GOT3 (cell line): ENCODE measurements around the gene ACOT9.
"Not testable (repeated sequence)": the region's sequence is repeated elsewhere in the genome, so short reads cannot be mapped to it uniquely, and the experiment has no call there.

Experiments used
- DNase-seq: peaks from one replicate; lab custom pipeline; 2025; ENCODE audit warnings: mixed read lengths; lab: John Stamatoyannopoulos, UW

Gene ACOT9, protein sequence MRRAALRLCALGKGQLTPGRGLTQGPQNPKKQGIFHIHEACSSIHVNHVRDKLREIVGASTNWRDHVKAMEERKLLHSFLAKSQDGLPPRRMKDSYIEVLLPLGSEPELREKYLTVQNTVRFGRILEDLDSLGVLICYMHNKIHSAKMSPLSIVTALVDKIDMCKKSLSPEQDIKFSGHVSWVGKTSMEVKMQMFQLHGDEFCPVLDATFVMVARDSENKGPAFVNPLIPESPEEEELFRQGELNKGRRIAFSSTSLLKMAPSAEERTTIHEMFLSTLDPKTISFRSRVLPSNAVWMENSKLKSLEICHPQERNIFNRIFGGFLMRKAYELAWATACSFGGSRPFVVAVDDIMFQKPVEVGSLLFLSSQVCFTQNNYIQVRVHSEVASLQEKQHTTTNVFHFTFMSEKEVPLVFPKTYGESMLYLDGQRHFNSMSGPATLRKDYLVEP

DNA sequence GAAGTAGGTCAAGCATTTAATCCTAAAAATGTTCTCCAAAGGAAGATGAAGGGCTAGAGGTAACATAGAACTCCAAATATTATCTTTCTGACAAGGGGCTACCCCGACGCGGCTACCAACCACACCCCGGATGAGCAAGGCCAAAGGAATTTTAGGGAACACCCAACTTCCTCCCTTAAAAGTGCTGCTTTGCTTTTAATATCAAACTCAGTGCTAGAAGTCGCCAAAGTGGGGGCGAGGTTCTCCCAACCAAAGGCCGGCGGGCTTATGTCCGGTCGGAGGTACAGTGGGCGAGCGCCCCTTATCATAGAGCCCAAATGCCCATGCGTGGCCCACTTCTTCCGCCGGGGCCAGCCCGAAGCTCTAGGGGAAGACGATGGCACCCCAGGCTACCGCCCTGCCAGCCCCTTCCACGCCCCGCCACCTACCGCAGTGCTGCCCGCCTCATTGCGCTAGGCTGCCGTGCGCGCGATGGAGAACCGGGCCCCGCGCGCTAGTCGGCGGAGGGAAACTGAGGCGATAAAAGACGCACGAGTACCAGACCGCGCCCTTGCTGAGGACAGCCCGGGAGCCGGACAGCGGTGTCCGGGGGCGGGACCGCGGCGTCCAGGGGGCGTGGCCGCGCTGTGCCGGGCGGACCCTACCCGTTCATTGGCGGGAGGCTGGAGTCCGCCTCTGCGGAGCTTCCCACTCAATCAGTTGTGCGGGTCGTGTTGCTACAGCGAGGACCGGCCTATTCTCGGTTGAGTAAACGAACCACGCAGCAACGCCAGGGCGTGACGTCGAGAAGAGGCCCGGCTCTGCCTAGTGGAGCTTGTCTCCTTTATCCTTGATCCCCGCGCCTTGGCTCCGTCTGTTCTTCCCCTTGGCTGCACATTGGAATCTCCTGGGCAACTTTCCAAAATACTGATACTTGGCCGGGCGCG lies at the start of gene ACOT9:
TSS of gene ACOT9 (minus strand) at position 580 of the 926 bp plus-strand sequence. CDS start at position 448, 132 bp downstream.
- DNase-seq = peak; percentile 60

DNA sequence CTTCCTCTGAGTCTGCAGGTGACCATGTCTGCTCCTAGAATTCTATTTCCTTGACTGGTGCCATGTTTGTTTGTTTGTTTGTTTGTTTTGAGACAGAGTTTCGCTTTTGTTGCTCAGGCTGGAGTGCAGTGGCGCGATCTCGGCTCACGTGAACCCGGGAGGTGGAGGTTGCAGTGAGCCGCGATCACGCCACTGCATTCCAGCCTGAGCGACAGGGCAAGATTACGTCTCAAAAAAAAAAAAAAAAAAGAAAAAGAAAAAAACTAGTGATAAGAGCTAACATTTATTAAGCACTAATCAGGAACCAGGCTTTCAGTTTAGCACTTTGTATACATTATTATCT lies 47.0 kb upstream of the ACOT9 start:
- DNase-seq = no peak

- no peak for DNase-seq
Observed at GRCh38 chrX:23789386-23790154, 46.5 kb upstream of the ACOT9 start.

GRCh38 chrX:23788946-23789345 lies 45.9 kb upstream of the ACOT9 start:
- DNase-seq = no peak

DNA sequence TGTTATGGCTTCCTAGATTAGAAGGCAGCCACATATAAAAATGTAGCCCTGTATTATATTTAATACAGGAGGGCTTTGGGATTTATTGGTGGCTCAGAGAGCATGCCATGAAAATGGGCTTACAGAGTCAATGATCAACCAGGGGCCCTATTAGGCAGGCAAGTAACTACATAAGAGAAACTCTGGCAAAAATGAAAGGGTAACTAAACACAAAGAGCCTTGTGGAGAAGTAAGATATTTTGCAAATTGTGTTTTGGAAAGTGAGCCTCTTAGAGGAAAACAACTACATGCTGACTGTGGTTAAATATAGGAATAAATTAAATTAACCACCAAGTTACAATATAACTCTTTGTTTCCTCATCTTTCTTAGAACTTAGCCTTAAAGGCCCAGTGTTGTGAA lies 45.4 kb upstream of the ACOT9 start:
- no peak for DNase-seq

DNA sequence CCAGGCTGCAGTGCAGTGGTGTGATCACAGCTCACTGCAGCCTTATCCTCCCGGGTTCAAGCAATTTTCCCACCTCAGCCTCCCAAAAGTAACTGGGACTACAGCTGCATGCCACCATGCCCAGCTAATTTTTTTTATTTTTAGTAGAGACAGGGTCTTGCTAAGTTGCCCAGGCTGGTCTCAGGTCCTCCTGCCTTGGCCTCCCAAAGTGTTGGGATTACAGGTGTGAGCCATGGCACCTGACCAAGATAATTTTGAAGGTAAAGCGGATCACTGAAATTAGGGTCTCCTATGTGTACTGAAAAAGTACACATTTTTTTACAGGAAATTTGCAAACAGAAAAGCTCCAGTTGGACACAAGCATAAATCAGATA lies 44.7 kb upstream of the ACOT9 start:
- no peak for DNase-seq

GRCh38 chrX:23786268-23786815 lies 43.3 kb upstream of the ACOT9 start:
- no peak for DNase-seq

DNA sequence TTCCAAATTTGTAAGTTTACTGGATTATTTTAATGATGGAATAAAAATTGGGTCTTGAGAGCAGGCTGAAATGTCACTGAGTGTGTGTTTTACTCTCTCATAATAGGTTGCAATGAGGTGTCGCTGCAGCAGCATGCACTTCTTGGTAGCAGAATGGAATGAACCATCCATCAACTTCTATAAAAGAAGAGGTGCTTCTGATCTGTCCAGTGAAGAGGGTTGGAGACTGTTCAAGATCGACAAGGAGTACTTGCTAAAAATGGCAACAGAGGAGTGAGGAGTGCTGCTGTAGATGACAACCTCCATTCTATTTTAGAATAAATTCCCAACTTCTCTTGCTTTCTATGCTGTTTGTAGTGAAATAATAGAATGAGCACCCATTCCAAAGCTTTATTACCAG lies 42.5 kb upstream of the ACOT9 start:
- no peak for DNase-seq

DNA sequence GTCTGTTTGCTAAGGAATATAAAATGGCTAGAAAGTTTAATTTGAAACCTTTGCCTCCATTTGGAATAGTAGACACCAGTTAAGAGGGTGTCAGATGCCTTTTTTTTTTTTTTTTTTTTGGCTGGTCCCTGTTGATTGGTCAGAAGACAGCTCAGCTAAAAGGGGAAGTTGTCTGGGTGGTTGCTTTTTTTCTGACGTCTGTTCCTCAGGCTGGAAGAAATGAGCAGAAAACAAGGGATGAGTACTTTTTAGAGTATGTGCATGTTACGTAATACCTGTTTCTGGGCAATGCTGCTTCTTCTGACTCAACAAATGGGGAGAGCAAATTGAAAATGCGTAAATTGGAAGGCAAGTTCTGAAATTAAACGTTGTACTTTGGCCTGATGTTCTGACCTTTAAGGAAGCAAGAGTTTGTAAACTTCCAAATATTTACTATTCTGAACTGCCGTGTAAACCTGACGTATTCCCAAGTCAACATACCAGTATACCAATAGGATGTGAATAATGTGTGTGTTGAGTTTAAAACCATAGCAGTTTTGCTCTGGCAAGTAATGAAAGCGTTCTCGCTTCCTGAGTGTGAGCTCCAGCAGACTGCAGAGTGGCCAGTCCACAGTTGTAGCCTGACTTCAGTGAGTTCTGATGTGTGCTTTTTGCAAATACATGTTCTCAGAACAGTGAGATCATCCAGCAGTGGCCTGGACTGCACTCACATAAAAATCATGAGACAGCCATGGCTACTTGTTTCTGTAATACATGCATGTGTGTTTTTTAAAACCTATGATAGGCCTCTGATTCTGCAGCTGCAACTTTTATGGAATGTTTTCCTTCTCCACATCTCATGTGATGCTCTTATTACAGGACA lies 41.6 kb upstream of the ACOT9 start:
- DNase-seq = peak; percentile 7

DNA sequence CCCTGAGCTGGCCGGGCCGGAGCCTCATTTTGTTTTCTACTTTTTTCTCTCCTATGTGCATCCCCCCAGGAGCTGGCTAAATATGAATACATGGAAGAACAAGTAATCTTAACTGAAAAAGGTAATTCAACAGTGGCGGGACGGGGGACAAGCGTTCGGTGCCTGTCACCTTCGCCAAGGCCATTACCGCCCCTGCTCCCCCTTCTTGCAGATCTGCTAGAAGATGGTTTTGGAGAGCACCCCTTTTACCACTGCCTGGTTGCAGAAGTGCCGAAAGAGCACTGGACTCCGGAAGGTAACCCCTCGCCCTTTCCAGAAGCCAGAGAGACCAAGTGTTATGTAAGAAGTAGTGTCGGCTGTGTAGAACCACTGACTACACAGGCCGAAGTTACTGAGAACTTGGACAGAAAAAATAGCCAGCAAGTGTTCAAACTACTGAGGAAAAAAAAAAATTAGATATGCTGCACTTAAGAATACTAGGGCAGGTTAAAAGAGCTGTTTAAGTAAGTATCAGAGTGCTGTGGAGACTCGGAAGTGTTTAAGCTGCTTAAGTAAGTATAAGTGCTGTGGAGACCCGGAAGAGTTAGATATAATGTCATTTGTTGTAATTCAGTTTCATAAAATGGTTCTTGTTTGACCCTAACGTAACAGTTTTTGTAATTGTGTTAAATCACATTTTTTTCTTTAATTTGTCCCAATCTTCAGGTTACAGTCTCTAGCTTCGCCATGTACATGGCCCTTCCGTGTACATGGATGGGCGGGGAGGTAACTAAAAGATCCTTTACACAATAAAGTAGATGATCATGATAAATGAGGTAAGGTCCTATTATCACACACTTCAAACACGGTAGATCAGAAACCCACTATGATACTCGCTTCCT lies 40.8 kb upstream of the ACOT9 start:
- DNase-seq = no peak

GRCh38 chrX:23782863-23783588 lies 40.0 kb upstream of the ACOT9 start, which contains the start of gene SAT1:
Gene SAT1, plus strand, starts transcription at chrX:23783173. Its CDS starts 179 bp downstream, at chrX:23783352.
- peak; percentile 82 for DNase-seq

DNA sequence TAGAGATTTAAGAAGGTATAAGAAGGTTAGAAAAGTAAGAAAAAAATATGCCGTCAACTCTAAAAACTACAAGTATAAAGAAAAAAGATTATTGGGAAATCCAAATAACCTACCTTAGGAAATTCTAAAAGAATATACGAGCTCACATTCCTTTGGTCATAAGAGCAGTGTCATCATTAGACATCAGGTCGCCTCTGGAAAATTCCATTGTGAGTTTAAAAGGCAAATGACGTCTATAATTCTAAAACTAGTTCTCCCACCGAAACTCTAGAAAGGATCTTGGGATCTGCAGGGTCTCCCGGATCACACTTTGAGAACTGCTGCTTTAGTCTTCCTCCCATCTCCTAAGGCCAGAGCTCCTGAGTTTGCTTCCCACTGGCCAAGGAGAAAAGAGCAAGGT lies 39.4 kb upstream of the ACOT9 start:
- DNase-seq = no peak

DNA sequence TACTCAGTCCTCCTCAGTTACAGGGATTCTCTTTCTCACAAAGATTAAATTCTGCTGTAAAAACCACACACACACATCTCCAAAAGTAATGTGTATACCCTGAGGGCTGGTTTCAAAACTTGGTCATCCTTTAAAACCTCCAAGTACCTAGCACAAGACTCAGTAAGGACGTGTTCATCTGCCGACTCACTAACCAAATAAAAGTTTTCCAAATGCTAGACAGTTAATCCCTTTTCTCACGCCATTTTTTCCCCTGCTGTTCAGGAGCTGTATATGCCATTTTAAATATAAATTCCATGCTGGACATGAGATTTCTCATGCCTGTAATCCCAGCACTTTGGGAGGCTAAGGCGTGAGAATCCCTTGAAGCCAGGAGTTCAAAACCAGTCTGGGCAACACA lies 35.9 kb upstream of the ACOT9 start:
- DNase-seq = no peak

DNA sequence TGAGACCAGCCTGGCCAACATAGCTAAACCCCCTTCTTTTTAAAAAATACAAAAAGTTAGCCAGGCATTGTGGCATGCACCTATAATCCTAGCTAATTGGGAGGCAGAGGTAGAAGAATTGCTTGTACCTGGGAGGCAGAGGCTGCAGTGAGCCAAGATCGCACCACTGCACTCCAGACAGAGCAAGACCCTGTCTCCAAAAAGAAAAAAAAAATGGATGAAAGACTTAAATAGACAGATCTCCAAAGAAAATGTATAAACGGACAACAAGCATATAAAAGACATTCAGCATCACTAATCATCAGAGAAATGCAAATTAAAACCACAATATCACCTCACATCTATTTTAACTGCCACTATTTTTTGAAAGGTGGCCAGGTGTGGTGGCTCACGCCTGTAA lies 33.3 kb upstream of the ACOT9 start:
- DNase-seq = no peak

GRCh38 chrX:23773601-23774175 lies 30.6 kb upstream of the ACOT9 start:
- no peak for DNase-seq

- not testable (repeated sequence) for DNase-seq
Observed at GRCh38 chrX:23771086-23771485, 28.0 kb upstream of the ACOT9 start.

DNA sequence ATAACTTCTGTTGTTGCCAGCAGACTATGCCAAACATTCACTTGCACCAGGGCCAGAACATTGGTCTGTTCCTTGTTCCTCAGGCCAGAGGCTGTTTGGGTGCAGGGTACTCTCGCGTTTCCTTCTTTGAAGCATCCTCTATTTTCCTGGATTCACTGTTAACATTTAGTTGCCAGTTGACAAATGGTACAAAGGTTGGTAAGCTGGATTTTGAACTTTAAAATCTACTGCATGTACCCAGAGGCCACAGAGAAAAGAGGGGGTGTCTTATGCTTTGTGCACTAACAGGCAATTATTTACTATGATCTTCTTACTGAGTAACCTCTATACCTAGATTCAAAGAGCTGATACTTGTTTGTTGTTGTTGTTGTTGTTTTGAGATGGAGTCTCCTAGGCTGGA lies 27.1 kb upstream of the ACOT9 start:
- DNase-seq = no peak

GRCh38 chrX:23766650-23767551 lies 23.8 kb upstream of the ACOT9 start:
- no peak for DNase-seq
